Prostate gland (tissue), 2 donors: ENCODE results near the gene OR13J1. TPM values are rescaled to one million over a fixed set of nuclear protein-coding genes. Genes with fewer than 3 reads are reported as not detected.

Source experiments
- DNase-seq: peaks from one replicate; pipeline ENCODE4 v3.0.0-alpha.2; 2019; ENCODE audit warnings: low spot score
- H3K27ac ChIP-seq, 2 donors: fragments of 200-600 bp; sonication (generic); 2 replicates each; pipeline ENCODE4 v1.5.1; 2017 to 2019
- H3K27me3 ChIP-seq: fragments of 200-600 bp; sonication (generic); replicated peaks from 2 replicates; pipeline ENCODE4 v1.5.1; 2019; ENCODE audit not compliant: insufficient read depth
- H3K36me3 ChIP-seq, 2 donors: fragments of 200-600 bp; sonication (generic); 1 replicate in 1 of 2; 2 replicates in 1 of 2; pipeline versions ENCODE4 v1.5.1 to v1.8.1; 2017 to 2019
- H3K4me1 ChIP-seq: fragments of 200-600 bp; sonication (generic); replicated peaks from 2 replicates; pipeline ENCODE4 v1.5.1; 2019
- H3K4me3 ChIP-seq, 2 donors: fragments of 200-600 bp; sonication (generic); 2 replicates each; pipeline ENCODE4 v1.5.1; 2017 to 2019
- H3K9me3 ChIP-seq: fragments of 200-600 bp; sonication (generic); 2 replicates; pipeline ENCODE4 v1.5.1; 2017
- POLR2A ChIP-seq: fragments of 450-650 bp; IDR thresholded peaks from one replicate; pipeline ENCODE4 v1.6.1; 2016; ENCODE audit warnings: antibody characterized with exemption, mild to moderate bottlenecking
- POLR2AphosphoS5 ChIP-seq: sonication (generic); formaldehyde crosslinking; IDR thresholded peaks from one replicate; pipeline ENCODE4 v1.6.1; 2017; ENCODE audit warnings: antibody characterized with exemption
- WGBS: methylation state at CpG from one replicate; pipeline ENCODE4 v1.1.5; 2018; 5-methylcytosine and 5-hydroxymethylcytosine counted together
- intact Hi-C: fragments of 100-400 bp; cut with DNase I; formaldehyde crosslinking; loops from one replicate; pipeline ENCODE4 v1.14.2; 2022
- total RNA-seq, 2 donors: library from RNA; depleted of rRNA; stranded (reverse); fragments of >200 nt; gene quantifications; one replicate each; pipeline ENCODE4 v1.1.0, GENCODE V29; 2016
- TF ChIP-seq, protein P1 (sequence below), 4 experiments: fragments of 200-600 bp in 2 of 4; fragments of 450-650 bp in 2 of 4; sonication (generic) in 2 of 4; IDR thresholded peaks; 1 replicate in 3 of 4; 2 replicates in 1 of 4; pipeline ENCODE4 v1.5.1; 2016 to 2019; ENCODE audit warnings: antibody characterized with exemption in 4 of 4, mild to moderate bottlenecking in 2 of 4, moderate library complexity in 2 of 4

The OR13J1 gene
- total RNA-seq, 2 donors from 2014 or later, result not detected

DNA sequence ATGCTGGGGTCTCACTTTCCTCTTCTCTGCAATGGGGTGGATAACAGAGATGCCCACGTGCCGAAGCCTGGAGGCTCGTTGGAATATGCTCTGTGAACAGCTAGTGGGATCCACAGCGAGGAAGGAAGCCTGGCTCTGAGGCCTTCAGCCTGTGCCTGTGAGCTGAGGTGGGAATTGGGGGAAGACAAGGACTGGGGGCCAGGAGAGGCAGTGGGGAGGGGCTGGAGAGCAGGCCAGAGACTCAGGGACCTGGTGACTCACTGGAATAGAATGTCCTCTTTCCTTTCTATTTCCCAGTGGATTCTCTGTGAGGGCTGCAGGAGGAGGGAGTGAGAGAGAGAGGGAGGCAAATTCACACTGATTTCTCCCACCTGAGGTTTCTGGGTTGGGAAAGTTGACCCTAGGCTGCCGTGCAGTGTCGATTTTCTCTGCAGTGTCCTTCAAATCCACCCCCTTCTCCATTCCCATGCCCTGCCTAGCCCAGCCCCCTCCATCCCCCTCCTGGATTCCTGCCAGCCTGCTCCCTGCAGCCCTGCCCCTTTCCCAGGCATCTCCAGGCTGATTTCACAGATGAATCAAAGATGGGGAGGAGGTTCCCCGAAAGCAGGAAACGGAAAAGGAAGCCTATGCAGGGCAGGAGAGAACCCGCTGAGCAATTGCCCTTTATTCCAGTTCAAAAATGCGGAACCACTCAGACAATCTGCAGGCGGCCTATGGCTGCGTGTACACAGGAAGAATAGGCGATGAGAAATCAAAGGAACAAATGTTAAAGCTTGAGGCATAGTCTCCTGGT is 37.7 kb upstream of the OR13J1 start:
- peak; percentile 28 for DNase-seq
- TF ChIP-seq POLR2A (no peak), POLR2AphosphoS5 (peak; percentile 54)
- TF ChIP-seq, protein P1, sequence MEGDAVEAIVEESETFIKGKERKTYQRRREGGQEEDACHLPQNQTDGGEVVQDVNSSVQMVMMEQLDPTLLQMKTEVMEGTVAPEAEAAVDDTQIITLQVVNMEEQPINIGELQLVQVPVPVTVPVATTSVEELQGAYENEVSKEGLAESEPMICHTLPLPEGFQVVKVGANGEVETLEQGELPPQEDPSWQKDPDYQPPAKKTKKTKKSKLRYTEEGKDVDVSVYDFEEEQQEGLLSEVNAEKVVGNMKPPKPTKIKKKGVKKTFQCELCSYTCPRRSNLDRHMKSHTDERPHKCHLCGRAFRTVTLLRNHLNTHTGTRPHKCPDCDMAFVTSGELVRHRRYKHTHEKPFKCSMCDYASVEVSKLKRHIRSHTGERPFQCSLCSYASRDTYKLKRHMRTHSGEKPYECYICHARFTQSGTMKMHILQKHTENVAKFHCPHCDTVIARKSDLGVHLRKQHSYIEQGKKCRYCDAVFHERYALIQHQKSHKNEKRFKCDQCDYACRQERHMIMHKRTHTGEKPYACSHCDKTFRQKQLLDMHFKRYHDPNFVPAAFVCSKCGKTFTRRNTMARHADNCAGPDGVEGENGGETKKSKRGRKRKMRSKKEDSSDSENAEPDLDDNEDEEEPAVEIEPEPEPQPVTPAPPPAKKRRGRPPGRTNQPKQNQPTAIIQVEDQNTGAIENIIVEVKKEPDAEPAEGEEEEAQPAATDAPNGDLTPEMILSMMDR (IDR thresholded peaks at IDR 0.05), result no peak
- Histone ChIP-seq H3K9me3 (no peaks in the 10 kb centered on the region), H3K27me3 (no peaks in the 10 kb centered on the region), H3K4me1 (peaks cover 46% of the 10 kb centered on the region), H3K36me3 (no peaks in the 10 kb centered on the region), H3K27ac (peak overlapping the region; percentile 79 to 81), H3K4me3 (no peak overlapping the region)
- intact Hi-C loops, result no loop called here
- 42% methylated on average over 13 of the region's 13 CpGs for whole genome bisulfite sequencing

DNA sequence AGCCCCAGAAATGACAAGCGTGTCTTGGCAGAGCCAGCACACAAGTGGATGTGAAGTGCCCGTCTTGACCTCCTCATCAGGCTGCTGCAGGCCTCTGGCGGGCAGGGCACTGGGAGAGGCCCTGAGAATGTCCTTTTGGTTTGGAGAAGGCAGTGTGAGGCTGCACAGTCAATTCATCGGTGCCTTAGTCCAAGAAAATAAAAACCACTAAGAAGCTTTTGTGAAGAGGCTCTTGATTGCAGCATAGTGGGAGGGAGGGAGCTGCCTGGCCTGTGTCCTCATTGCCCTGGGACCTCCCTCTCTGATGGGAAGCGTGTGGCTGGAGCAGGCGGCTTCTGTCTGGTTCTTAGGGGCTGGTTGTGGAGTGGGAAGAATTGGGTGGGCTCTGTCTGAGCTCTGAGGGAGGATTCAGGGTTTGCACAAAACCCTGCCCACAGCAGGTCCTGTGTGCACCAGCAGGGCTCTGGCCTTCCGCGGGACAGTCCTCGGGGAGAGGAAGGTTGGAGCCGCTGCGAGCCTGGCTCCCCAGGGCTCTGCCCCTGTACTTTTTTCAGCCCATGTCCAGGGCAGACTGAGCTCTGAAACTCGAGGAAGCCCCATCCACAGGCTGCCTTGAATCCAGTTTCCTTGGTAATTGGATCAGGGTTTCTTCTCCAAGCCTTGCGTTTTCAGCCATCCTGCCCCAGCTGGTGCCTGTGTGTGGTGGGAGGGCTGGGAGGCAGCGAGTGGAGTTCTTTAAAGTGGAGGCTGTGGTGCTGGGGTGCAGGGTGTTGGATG is 36.9 kb upstream of the OR13J1 start:
- Histone ChIP-seq H3K9me3 (no peaks in the 10 kb centered on the region), H3K27me3 (no peaks in the 10 kb centered on the region), H3K27ac (peak overlapping the region; percentile 79 to 81), H3K36me3 (no peaks in the 10 kb centered on the region), H3K4me3 (no peak overlapping the region), H3K4me1 (peaks cover 46% of the 10 kb centered on the region)
- TF ChIP-seq POLR2A (no peak), POLR2AphosphoS5 (peak; percentile 7)
- TF ChIP-seq, protein P1 (IDR thresholded peaks at IDR 0.05), result peak in 1 of 4 experiments; percentile 6
- intact Hi-C loops, result no loop called here
- DNase-seq, result no peak
- WGBS, result 56% methylated on average over 13 of the region's 14 CpGs

DNA sequence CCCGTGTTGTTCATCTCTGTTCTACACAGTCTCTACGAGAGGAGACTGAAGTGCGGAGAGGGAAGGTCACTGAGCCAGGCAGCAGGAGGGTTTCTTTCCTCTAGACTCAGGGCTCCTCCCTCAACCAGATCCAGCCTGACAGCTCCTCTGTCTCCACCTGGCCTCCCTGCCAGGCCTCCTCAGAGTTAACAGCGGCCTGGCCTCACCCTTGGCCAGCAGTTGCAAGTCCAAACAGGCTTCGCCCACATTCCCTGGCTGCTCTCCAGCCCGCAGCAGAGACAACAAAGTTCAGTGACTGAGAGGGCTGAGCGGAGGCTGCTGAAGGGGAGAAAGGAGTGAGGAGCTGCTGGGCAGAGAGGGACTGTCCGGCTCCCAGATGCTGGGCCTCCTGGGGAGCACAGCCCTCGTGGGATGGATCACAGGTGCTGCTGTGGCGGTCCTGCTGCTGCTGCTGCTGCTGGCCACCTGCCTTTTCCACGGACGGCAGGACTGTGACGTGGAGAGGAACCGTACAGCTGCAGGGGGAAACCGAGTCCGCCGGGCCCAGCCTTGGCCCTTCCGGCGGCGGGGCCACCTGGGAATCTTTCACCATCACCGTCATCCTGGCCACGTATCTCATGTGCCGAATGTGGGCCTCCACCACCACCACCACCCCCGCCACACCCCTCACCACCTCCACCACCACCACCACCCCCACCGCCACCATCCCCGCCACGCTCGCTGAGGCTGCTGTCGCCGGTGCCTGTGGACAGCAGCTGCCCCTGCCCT is 35.9 kb upstream of the OR13J1 start, which contains the start of gene HRCT1:
TSS of gene HRCT1 (plus strand) at position 291 of the 768 bp plus-strand sequence. CDS start at position 377, 86 bp downstream.
- Histone ChIP-seq H3K36me3 (no peaks in the 10 kb centered on the region), H3K27me3 (no peaks in the 10 kb centered on the region), H3K4me1 (peaks cover 46% of the 10 kb centered on the region), H3K4me3 (no peak within 1 kb of the TSS), H3K9me3 (no peaks in the 10 kb centered on the region), H3K27ac (peak within 1 kb of the TSS; percentile 79 to 81)
- WGBS, result 56% methylated on average over 27 of the region's 30 CpGs
- intact Hi-C loops, result no loop called here
- TF ChIP-seq POLR2A (no peak), POLR2AphosphoS5 (peak; percentile 97)
- TF ChIP-seq, protein P1 (IDR thresholded peaks at IDR 0.05), result no peak
- peak; percentile 96 for DNase-seq

DNA sequence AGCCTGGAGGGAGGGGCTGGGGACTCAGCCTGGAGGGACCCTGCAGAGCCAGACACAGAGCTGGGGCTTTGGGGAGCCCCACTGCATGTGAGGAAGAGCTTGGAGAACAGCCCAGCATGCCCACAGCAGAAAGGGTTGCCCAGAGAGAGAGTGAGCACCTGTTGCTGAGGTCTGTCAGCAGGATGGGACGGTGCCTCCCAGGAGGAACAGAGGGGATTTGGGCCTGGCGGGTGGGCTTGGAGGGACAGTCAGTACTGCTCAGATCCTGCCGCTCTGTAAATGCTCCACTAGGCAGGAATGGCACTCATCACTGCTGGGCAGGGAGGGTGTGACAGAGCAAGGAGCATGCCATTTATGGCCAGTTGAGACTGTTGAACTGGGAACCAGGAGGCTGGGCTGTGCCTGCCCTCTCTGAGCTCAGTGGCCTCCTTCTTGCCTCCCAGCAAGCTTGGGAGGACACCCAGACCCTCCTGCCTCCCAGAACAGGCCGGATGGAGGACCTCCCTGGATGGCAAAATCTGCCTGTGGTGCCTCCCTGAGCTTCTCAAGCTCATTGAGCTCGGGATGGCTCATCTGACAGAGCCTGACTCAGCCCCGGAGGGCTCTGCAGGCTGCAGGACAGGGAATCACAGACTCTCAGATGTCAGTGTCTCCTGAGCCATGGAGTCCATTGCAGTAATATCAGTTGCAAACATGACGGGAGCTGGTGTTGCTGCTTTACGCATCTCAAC is 35.0 kb upstream of the OR13J1 start:
- intact Hi-C loops, result no loop called here
- 63% methylated on average over 8 of the region's 8 CpGs for WGBS
- Histone ChIP-seq H3K9me3 (no peaks in the 10 kb centered on the region), H3K36me3 (no peaks in the 10 kb centered on the region), H3K4me1 (peaks cover 46% of the 10 kb centered on the region), H3K27ac (peak overlapping the region; percentile 79 to 81), H3K4me3 (no peak overlapping the region), H3K27me3 (no peaks in the 10 kb centered on the region)
- TF ChIP-seq POLR2A, result no peak
- TF ChIP-seq POLR2AphosphoS5, result no peak
- TF ChIP-seq, protein P1 (IDR thresholded peaks at IDR 0.05), result no peak
- DNase-seq, result no peak
